Breast epithelium (tissue), 3 donors: ENCODE results near the gene GATAD2A.

Experiments
- CTCF ChIP-seq, 3 donors: fragments of 450-650 bp; IDR thresholded peaks; one replicate each; pipeline ENCODE4 v1.5.1; 2016 to 2017; ENCODE audit warnings: antibody characterized with exemption in 3 of 3, mild to moderate bottlenecking in 3 of 3, moderate library complexity in 3 of 3
- POLR2AphosphoS5 ChIP-seq, 3 donors: sonication (generic); formaldehyde crosslinking; IDR thresholded peaks; one replicate each; pipeline ENCODE4 v1.6.1; 2017; ENCODE audit warnings: antibody characterized with exemption in 3 of 3

- TF ChIP-seq CTCF (IDR thresholded peaks at IDR 0.05) (no peak), POLR2AphosphoS5 (IDR thresholded peaks at IDR 0.05) (no peak)
Observed at GRCh38 chr19:19422156-19422555, 16.7 kb downstream of the GATAD2A start.
